ENCODE results near the gene AAGAB. TPM values are rescaled to one million over a fixed set of nuclear protein-coding genes. Genes with fewer than 3 reads are reported as not detected.

Gene AAGAB
- total RNA-seq, 1 experiment from 2014 or later: 40.1 TPM

DNA sequence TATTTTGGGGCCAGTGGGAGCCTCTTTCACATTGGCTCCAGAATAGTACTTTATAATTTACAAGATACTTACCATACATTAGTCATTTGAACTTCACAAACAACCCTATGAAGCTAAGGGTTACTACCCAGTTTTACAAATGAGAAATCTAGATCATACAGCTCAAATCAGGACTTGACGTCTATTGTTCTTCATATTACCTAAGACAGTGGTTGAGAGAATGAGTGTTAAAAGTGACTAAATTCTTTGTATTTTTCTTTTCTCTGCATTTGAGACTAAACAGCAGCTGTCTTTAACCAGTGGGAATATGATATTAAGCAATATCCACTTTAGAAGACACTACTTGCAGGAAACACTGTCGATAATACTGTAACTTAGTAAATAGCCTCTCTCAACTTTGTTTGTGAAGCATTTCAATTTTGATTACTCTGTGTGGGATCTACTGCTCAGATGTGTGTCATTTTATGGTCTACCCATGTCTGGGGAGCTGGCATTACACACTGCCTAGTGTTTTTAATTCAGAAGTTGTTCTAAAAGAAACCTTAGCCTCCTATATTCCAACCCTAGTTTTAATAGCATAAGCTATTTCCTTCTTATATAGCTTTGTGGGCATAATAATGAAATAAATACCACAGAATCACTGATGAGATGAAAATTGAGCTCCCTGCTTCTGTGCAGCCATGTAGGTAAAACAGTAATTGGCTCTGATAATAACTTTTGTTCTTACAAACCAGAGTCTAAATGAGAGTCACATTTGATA, 46.0 kb upstream of the AAGAB start:
- Histone ChIP-seq H3K9me3 (ENCODE audit: control insufficient read depth, low read depth, low read length) (no peaks in the 10 kb centered on the region), H4K5ac (ENCODE audit: insufficient read length, low read depth, low read length) (no peak overlapping the region), H3K23ac (ENCODE audit: insufficient read length, low read depth, low read length) (no peak overlapping the region), H3K9ac (ENCODE audit: extremely low read depth, insufficient read length, low read length) (no peak overlapping the region), H2AFZ (ENCODE audit: low read length) (no peak overlapping the region), H3K27ac (ENCODE audit: insufficient read length, low read depth, low read length) (no peak overlapping the region), H3K14ac (ENCODE audit: insufficient read depth, low read length) (no peak overlapping the region), H2BK20ac (ENCODE audit: low read depth, low read length, poor library complexity, severe bottlenecking) (no peak overlapping the region), H3K79me1 (ENCODE audit: insufficient read depth, low read depth, low read length, poor library complexity, severe bottlenecking) (no peaks in the 10 kb centered on the region), H3K4ac (ENCODE audit: low read depth, low read length) (no peak overlapping the region), H3T11ph (ENCODE audit: low read length) (no peak overlapping the region), H3K56ac (ENCODE audit: insufficient read length, low read depth, low read length) (no peak overlapping the region), H2BK15ac (ENCODE audit: low read depth, low read length) (no peak overlapping the region), H2AK5ac (ENCODE audit: insufficient read length, low read length) (no peak overlapping the region), H3K4me2 (ENCODE audit: insufficient read depth, insufficient read length, low read length) (no peak overlapping the region), H3K23me2 (ENCODE audit: insufficient read length, low read depth, low read length, poor library complexity, severe bottlenecking) (no peaks in the 10 kb centered on the region), H3K79me2 (ENCODE audit: insufficient read depth, low read length) (no peaks in the 10 kb centered on the region), H2BK12ac (ENCODE audit: insufficient read length, low read depth, low read length) (no peak overlapping the region), H4K91ac (ENCODE audit: insufficient read length, low read depth, low read length) (no peak overlapping the region), H3K18ac (ENCODE audit: insufficient read length, low read depth, low read length) (no peak overlapping the region), H2BK5ac (ENCODE audit: insufficient read length, low read length) (no peak overlapping the region), H2BK120ac (ENCODE audit: low read depth, low read length, poor library complexity, severe bottlenecking) (no peak overlapping the region), H3K4me1 (ENCODE audit: insufficient read depth, low read length) (no peaks in the 10 kb centered on the region), H4K20me1 (ENCODE audit: control insufficient read depth, insufficient read depth, insufficient read length) (no peaks in the 10 kb centered on the region), H3K27me3 (ENCODE audit: insufficient read depth, low read length) (no peaks in the 10 kb centered on the region), H4K8ac (replicated peaks; ENCODE audit: insufficient read length, low read depth, low read length) (no peak overlapping the region)
- no peaks in the 10 kb centered on the region for H3K36me3 Mint-ChIP-seq (ENCODE audit: insufficient read depth in 1 of 3, low read depth in 3 of 3)
- H3K9me3 Mint-ChIP-seq: no peaks in the 10 kb centered on the region
- H3K4me3 Mint-ChIP-seq: no peak overlapping the region
- peaks cover 11 to 12% of the 10 kb centered on the region in 2 experiments for H3K4me1 Mint-ChIP-seq
- no peak for DNase-seq
- no peaks in the 10 kb centered on the region for H3K27me3 Mint-ChIP-seq (ENCODE audit: low read depth)
- TF ChIP-seq, protein P1, sequence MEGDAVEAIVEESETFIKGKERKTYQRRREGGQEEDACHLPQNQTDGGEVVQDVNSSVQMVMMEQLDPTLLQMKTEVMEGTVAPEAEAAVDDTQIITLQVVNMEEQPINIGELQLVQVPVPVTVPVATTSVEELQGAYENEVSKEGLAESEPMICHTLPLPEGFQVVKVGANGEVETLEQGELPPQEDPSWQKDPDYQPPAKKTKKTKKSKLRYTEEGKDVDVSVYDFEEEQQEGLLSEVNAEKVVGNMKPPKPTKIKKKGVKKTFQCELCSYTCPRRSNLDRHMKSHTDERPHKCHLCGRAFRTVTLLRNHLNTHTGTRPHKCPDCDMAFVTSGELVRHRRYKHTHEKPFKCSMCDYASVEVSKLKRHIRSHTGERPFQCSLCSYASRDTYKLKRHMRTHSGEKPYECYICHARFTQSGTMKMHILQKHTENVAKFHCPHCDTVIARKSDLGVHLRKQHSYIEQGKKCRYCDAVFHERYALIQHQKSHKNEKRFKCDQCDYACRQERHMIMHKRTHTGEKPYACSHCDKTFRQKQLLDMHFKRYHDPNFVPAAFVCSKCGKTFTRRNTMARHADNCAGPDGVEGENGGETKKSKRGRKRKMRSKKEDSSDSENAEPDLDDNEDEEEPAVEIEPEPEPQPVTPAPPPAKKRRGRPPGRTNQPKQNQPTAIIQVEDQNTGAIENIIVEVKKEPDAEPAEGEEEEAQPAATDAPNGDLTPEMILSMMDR (conservative IDR thresholded peaks at IDR 0.05): no peak
- H3K27ac Mint-ChIP-seq: no peak overlapping the region
- WGBS (ENCODE audit: extremely low coverage, insufficient read length, low lambda C conversion rate): no CpG with 5 or more reads among the region's 2 CpGs
